Neuronal stem cell (in vitro differentiated cells): ENCODE data around the gene PPP1R14D.

Source experiments
- DNase-seq: peaks from one replicate; pipeline ENCODE4 v3.0.0-alpha.2; 2013; ENCODE audit warnings: low spot score
- H2AFZ ChIP-seq: one replicate; pipeline ENCODE4 v1.6.1; 2013; ENCODE audit warnings: mild to moderate bottlenecking, low read length, inconsistent platforms
- H2AK5ac ChIP-seq: 2 replicates; pipeline ENCODE4 v1.6.1; 2013; ENCODE audit warnings: low read depth, mild to moderate bottlenecking, inconsistent platforms, low read length, moderate library complexity, mixed read lengths
- H2BK120ac ChIP-seq: 2 replicates; pipeline ENCODE4 v1.6.1; 2013; ENCODE audit warnings: low read depth, mild to moderate bottlenecking, inconsistent platforms, low read length, moderate library complexity, mixed read lengths
- H2BK12ac ChIP-seq: one replicate; pipeline ENCODE4 v1.6.1; 2013; ENCODE audit warnings: low read length, inconsistent platforms
- H2BK15ac ChIP-seq: 2 replicates; pipeline ENCODE4 v1.6.1; 2013; ENCODE audit warnings: mild to moderate bottlenecking, low read length, inconsistent platforms, mixed read lengths
- H2BK5ac ChIP-seq: one replicate; pipeline ENCODE4 v1.6.1; 2013; ENCODE audit warnings: inconsistent platforms, mild to moderate bottlenecking, low read length, moderate library complexity
- H3K14ac ChIP-seq: one replicate; pipeline ENCODE4 v1.6.1; 2013; ENCODE audit warnings: low read length, inconsistent platforms
- H3K18ac ChIP-seq: 2 replicates; pipeline ENCODE4 v1.6.1; 2013; ENCODE audit warnings: low read length, inconsistent platforms
- H3K23ac ChIP-seq: 2 replicates; pipeline ENCODE4 v1.6.1; 2013; ENCODE audit warnings: low read depth, mild to moderate bottlenecking, mixed read lengths, low read length, inconsistent platforms; ENCODE audit not compliant: poor library complexity
- H3K27ac ChIP-seq: replicated peaks from 3 replicates; pipeline ENCODE4 v1.5.1; 2013; ENCODE audit warnings: low read length, inconsistent platforms
- H3K27me3 ChIP-seq, 3 experiments: 2 replicates each; pipeline ENCODE4 v1.6.1; 2013; ENCODE audit warnings: low read length in 3 of 3, mild to moderate bottlenecking in 2 of 3, inconsistent platforms in 1 of 3, low read depth in 1 of 3, mixed read lengths in 1 of 3, moderate library complexity in 1 of 3; ENCODE audit not compliant: control insufficient read depth in 3 of 3, insufficient read depth in 3 of 3
- H3K36me3 ChIP-seq, 2 donors: replicated peaks in 1 of 2; 2 replicates each; pipeline ENCODE4 v1.6.1; 2013; ENCODE audit warnings: low read length in 2 of 2; ENCODE audit not compliant: control insufficient read depth in 2 of 2, insufficient read depth in 2 of 2
- H3K4ac ChIP-seq: 2 replicates; pipeline ENCODE4 v1.6.1; 2013; ENCODE audit warnings: inconsistent platforms, mild to moderate bottlenecking, low read length, moderate library complexity
- H3K4me1 ChIP-seq, 2 donors: 1 replicate in 1 of 2; 2 replicates in 1 of 2; pipeline ENCODE4 v1.6.1; 2013; ENCODE audit warnings: low read length in 2 of 2, low read depth in 1 of 2; ENCODE audit not compliant: control insufficient read depth in 2 of 2, insufficient read depth in 1 of 2
- H3K4me2 ChIP-seq: one replicate; pipeline ENCODE4 v1.6.1; 2013; ENCODE audit warnings: mild to moderate bottlenecking, low read length, inconsistent platforms; ENCODE audit not compliant: insufficient read depth, poor library complexity, severe bottlenecking
- H3K4me3 ChIP-seq, 2 donors: 2 replicates each; pipeline ENCODE4 v1.5.1; 2013; ENCODE audit warnings: low read length in 2 of 2, mild to moderate bottlenecking in 2 of 2, inconsistent platforms in 1 of 2, moderate library complexity in 1 of 2
- H3K79me1 ChIP-seq: one replicate; pipeline ENCODE4 v1.6.1; 2013; ENCODE audit warnings: low read depth, mild to moderate bottlenecking, inconsistent platforms, low read length, moderate library complexity
- H3K9ac ChIP-seq: one replicate; pipeline ENCODE4 v1.6.1; 2013; ENCODE audit warnings: mild to moderate bottlenecking, low read depth, low read length, inconsistent platforms; ENCODE audit not compliant: poor library complexity
- H3K9me3 ChIP-seq, 2 donors: replicated peaks in 1 of 2; 2 replicates each; pipeline versions ENCODE3 to v1.6.1; 2013; ENCODE audit warnings: low read length in 2 of 2, mild to moderate bottlenecking in 2 of 2, inconsistent platforms in 1 of 2, low read depth in 1 of 2, mixed read lengths in 1 of 2, moderate library complexity in 1 of 2; ENCODE audit not compliant: control insufficient read depth in 2 of 2, insufficient read depth in 1 of 2
- H4K8ac ChIP-seq: one replicate; pipeline ENCODE4 v1.6.1; 2013; ENCODE audit warnings: low read depth, mild to moderate bottlenecking, inconsistent platforms, low read length, moderate library complexity
- H4K91ac ChIP-seq: one replicate; pipeline ENCODE4 v1.6.1; 2013; ENCODE audit warnings: low read length, low read depth, mild to moderate bottlenecking, inconsistent platforms; ENCODE audit not compliant: poor library complexity
- WGBS, 2 donors: extraction: QIAGEN DNeasy Blood & Tissue Kit; methylation state at CpG; one replicate each; pipeline ENCODE4 v1.1.7; 2013; ENCODE audit warnings: missing lambda C conversion rate in 2 of 2, mixed read lengths in 1 of 2; ENCODE audit not compliant: insufficient read length in 2 of 2, insufficient replicate concordance in 1 of 2; ENCODE audit errors: extremely low coverage in 2 of 2; 5-methylcytosine and 5-hydroxymethylcytosine counted together

The PPP1R14D gene

GRCh38 chr15:40793216-40793989, 35.1 kb downstream of the PPP1R14D start:
- Histone ChIP-seq H2AFZ (no peak overlapping the region), H3K36me3 (peaks cover 0 to 12% of the 10 kb centered on the region in 2 donors), H3K27ac (no peak overlapping the region), H2BK15ac (no peak overlapping the region), H2AK5ac (no peak overlapping the region), H4K8ac (no peak overlapping the region), H3K9ac (no peak overlapping the region), H3K27me3 (no peaks in the 10 kb centered on the region), H2BK5ac (no peak overlapping the region), H3K4me1 (peaks cover under 1 to 4% of the 10 kb centered on the region in 2 donors), H3K79me1 (no peaks in the 10 kb centered on the region), H2BK12ac (no peak overlapping the region), H3K9me3 (no peaks in the 10 kb centered on the region), H3K4me2 (no peak overlapping the region), H2BK120ac (no peak overlapping the region), H3K4me3 (no peak overlapping the region), H3K23ac (no peak overlapping the region), H3K14ac (no peak overlapping the region), H4K91ac (no peak overlapping the region), H3K4ac (no peak overlapping the region), H3K18ac (no peak overlapping the region)
- WGBS, 2 donors = no CpG with 5 or more reads among the region's 9 CpGs
- DNase-seq = no peak

GRCh38 chr15:40792394-40792793, 36.1 kb downstream of the PPP1R14D start:
- WGBS, 2 donors = no CpG with 5 or more reads among the region's 3 CpGs
- Histone ChIP-seq H2BK120ac (no peak overlapping the region), H3K23ac (no peak overlapping the region), H3K14ac (no peak overlapping the region), H2BK15ac (no peak overlapping the region), H4K91ac (no peak overlapping the region), H3K27ac (no peak overlapping the region), H3K4me3 (no peak overlapping the region), H3K9me3 (no peaks in the 10 kb centered on the region), H3K9ac (no peak overlapping the region), H2BK5ac (no peak overlapping the region), H2AFZ (no peak overlapping the region), H3K27me3 (no peaks in the 10 kb centered on the region), H3K18ac (no peak overlapping the region), H3K79me1 (peaks cover 1% of the 10 kb centered on the region), H3K4ac (no peak overlapping the region), H2BK12ac (no peak overlapping the region), H4K8ac (no peak overlapping the region), H3K36me3 (peaks cover 0 to 12% of the 10 kb centered on the region in 2 donors), H3K4me2 (no peak overlapping the region), H3K4me1 (peaks cover 0 to 2% of the 10 kb centered on the region in 2 donors), H2AK5ac (no peak overlapping the region)
- DNase-seq = no peak

- no peak overlapping the region for H3K14ac ChIP-seq
- no peak overlapping the region for H3K18ac ChIP-seq
- H3K9me3 ChIP-seq = no peaks in the 10 kb centered on the region
- DNase-seq = no peak
- H4K91ac ChIP-seq = no peak overlapping the region
- H3K36me3 ChIP-seq = peaks cover 0 to 12% of the 10 kb centered on the region in 2 donors
- H3K23ac ChIP-seq = no peak overlapping the region
- H3K27ac ChIP-seq = no peak overlapping the region
- H3K4me2 ChIP-seq = no peak overlapping the region
- H2BK5ac ChIP-seq = no peak overlapping the region
- no peak overlapping the region for H3K9ac ChIP-seq
- WGBS, 2 donors = no CpG with 5 or more reads among the region's 3 CpGs
- H3K4me1 ChIP-seq = peaks cover 0 to 2% of the 10 kb centered on the region in 2 donors
- H4K8ac ChIP-seq = no peak overlapping the region
- H3K27me3 ChIP-seq = no peaks in the 10 kb centered on the region
- no peak overlapping the region for H2AFZ ChIP-seq
- no peak overlapping the region for H2AK5ac ChIP-seq
- H2BK12ac ChIP-seq = no peak overlapping the region
- peaks cover 1% of the 10 kb centered on the region for H3K79me1 ChIP-seq
- H3K4ac ChIP-seq = no peak overlapping the region
- H2BK15ac ChIP-seq = no peak overlapping the region
- H3K4me3 ChIP-seq = no peak overlapping the region
- H2BK120ac ChIP-seq = no peak overlapping the region
Observed at GRCh38 chr15:40790718-40791117, 37.8 kb downstream of the PPP1R14D start.

DNA sequence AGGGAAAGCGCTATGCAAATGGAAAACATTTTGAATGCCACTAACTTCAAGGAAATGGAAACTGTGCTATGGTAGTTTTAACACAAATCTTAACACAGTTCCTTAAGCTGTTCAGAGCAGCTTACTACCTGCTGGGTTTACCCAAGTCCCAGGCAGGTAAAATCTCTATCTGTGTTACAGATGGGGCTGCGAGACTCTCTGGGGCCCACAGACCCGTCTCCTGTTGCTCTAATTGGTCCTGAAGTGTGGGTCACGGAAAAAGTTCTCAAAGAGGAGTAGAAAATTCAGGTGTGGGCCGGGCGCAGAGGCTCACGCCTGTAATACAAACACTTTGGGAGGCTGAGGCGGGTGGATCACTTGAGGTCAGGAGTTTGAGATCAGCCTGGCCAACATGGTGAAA, 38.5 kb downstream of the PPP1R14D start:
- H3K14ac ChIP-seq = no peak overlapping the region
- no peaks in the 10 kb centered on the region for H3K27me3 ChIP-seq
- no peak overlapping the region for H4K8ac ChIP-seq
- H3K4me3 ChIP-seq = no peak overlapping the region
- peaks cover 1% of the 10 kb centered on the region for H3K79me1 ChIP-seq
- no peak overlapping the region for H3K27ac ChIP-seq
- no peak overlapping the region for H2AFZ ChIP-seq
- peaks cover 0 to 12% of the 10 kb centered on the region in 2 donors for H3K36me3 ChIP-seq
- H3K18ac ChIP-seq = no peak overlapping the region
- no peak overlapping the region for H2BK12ac ChIP-seq
- no CpG with 5 or more reads among the region's 8 CpGs for WGBS, 2 donors
- DNase-seq = no peak
- H3K9me3 ChIP-seq = no peaks in the 10 kb centered on the region
- H3K9ac ChIP-seq = no peak overlapping the region
- no peak overlapping the region for H2BK5ac ChIP-seq
- H3K4ac ChIP-seq = no peak overlapping the region
- H2BK15ac ChIP-seq = no peak overlapping the region
- H3K23ac ChIP-seq = no peak overlapping the region
- no peak overlapping the region for H4K91ac ChIP-seq
- H2AK5ac ChIP-seq = no peak overlapping the region
- peaks cover 0 to 2% of the 10 kb centered on the region in 2 donors for H3K4me1 ChIP-seq
- H3K4me2 ChIP-seq = no peak overlapping the region
- no peak overlapping the region for H2BK120ac ChIP-seq
